Panc1 (cell line): ENCODE data around the gene NATD1.

Experiments used
- CTCF ChIP-seq: fragments of 450-650 bp; IDR thresholded peaks from 2 replicates; pipeline ENCODE4 v1.5.1; 2017; ENCODE audit warnings: mild to moderate bottlenecking
- REST ChIP-seq, 2 experiments: IDR thresholded peaks; 2 replicates each; pipeline ENCODE4 v1.6.1; 2011 to 2012; ENCODE audit warnings: low read depth in 2 of 2, control low read depth in 1 of 2, low read length in 1 of 2, mild to moderate bottlenecking in 1 of 2, moderate library complexity in 1 of 2; ENCODE audit not compliant: insufficient read depth in 1 of 2

- TF ChIP-seq CTCF, result no peak
- no peak for TF ChIP-seq REST (IDR thresholded peaks at IDR 0.05; ENCODE audit: insufficient read depth in 1 of 2, low read depth in 2 of 2, low read length in 1 of 2)
Measured at GRCh38 chr17:21213638-21214014, 39.6 kb downstream of the NATD1 start.
